Amygdala (tissue), 56 donors: ENCODE data around the gene OR12D2.
"Not testable (repeated sequence)": the region's sequence is repeated elsewhere in the genome, so short reads cannot be mapped to it uniquely, and the experiment has no call there.

Experiments
- DNase-seq, 56 donors: peaks; one replicate each; lab custom pipeline; 2025; lab: John Stamatoyannopoulos, UW

OR12D2 gene, protein sequence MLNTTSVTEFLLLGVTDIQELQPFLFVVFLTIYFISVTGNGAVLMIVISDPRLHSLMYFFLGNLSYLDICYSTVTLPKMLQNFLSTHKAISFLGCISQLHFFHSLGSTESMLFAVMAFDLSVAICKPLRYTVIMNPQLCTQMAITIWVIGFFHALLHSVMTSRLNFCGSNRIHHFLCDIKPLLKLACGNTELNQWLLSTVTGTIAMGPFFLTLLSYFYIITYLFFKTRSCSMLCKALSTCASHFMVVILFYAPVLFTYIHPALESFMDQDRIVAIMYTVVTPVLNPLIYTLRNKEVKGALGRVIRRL

DNA sequence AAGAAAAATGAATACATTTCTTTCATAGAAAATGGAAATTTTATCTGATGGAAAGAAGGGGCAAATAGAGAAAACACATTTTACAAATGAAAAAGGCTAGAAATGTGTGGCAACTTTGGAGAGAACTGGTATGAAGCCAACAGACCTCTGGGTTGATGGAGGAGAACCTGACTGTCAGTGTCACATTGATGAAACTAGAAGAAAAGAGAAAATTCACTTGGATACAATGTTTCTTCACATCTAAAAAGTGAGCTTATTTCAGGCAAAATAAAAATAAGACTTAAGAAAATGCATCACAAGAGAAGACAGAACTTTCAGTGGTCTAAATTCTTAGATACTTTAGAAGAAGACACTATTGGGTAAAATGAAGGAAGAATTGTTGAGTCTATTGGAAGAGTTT is at the start of gene OR12D2:
TSS of gene OR12D2 (plus strand) at position 301 of the 400 bp plus-strand sequence. CDS start 1,069 bp downstream, outside the sequence.
- no peak for DNase-seq

DNA sequence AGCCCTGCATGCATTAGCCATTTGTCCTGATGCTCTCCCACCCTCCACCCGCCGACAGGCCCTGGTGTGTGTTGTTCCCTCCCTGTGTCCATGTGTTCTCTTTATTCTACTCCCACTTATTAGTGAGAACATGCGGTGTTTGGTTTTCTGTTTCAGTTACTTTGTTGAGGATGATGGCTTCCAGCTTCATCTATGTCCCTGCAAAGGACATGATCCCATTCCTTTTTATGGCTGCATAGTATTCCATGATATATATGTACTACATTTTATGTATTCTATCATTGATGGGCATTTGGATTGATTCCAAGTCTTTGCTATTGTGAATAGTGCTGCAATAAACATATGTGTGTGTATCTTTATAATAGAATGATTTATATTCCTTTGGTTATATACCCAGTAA is 46.1 kb upstream of the OR12D2 start:
- not testable (repeated sequence) for DNase-seq

DNA sequence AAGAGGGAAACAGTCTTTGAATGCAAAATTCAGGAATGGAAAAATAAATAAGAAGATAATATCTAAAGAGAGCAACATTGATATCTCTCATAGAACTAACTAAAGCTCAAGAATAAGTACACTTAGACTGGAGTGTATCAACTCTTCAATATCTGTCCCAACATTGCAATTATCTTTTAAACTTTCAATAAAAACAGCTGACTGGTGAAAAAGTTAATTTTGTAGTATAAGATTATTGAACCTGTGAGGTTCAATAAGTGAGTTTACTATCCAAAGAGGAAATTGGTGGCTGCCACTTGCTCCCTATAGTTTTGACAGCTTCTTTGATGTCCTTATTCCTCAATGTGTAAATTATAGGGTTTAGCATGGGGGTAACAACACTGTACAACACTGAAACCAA is 40.5 kb upstream of the OR12D2 start:
- no peak for DNase-seq

DNA sequence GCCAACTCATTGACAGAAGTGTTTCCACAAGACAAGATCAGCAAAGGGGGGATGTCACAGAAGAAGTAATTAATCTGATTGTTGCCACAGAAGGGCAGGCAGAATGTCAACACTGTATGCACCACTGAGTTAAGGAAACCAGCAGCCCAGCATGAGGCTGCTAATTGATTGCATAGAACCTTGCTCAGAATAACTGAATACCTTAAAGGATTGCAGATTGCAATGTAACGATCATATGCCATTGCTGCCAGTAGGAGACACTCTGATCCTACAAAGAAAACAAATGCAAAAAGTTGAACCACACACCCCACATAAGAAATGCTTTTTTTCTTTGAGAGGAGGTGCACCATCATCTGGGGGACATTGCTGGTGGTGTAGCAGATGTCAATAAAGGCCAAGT is 39.8 kb upstream of the OR12D2 start:
- no peak for DNase-seq

DNA sequence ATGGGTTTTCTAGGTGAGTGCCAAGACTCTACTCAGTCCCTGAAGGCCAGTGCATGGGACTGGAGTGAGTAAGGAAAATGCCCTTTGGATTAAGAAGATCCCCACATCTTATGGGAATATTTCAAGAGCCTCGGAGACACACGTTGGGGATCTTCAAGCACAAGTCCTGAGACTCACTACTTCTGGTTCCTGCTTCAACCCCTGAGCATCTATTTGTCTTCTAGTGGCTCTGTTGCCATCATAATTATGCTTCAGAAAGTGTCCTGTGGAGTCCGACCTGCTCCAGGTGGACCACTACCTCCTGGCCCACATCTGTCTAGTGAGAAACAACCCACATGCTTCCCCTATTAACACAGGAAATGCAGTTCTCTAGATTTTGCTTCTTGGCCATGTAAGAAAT is 26.7 kb upstream of the OR12D2 start, which contains the start of gene OR5V1:
TSS of gene OR5V1 (minus strand) at position 101 of the 400 bp plus-strand sequence. CDS start 12,670 bp downstream, outside the sequence.
- DNase-seq, result no peak

DNA sequence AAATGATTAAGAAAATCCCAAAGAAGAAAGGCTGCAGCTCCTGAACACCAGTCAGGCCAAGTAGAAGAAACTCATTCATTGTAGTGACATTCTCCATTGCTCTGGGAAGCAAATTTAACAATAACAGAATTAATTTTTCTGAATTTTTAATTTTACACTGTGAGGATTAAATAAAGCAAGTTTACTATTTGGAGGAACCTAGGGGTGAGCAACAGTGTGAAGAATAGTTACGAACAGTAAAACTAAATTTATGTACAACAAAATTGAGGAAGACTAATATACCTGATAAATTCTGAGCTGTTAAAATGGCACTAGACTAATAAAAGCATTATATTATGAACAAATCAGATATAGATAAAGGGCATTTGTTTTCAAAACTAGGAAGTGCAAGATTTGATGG is 20.2 kb upstream of the OR12D2 start, which contains the start of gene OR12D3:
TSS of gene OR12D3 (minus strand) at position 101 of the 400 bp plus-strand sequence. CDS start at position 97, 4 bp downstream.
- no peak for DNase-seq

DNA sequence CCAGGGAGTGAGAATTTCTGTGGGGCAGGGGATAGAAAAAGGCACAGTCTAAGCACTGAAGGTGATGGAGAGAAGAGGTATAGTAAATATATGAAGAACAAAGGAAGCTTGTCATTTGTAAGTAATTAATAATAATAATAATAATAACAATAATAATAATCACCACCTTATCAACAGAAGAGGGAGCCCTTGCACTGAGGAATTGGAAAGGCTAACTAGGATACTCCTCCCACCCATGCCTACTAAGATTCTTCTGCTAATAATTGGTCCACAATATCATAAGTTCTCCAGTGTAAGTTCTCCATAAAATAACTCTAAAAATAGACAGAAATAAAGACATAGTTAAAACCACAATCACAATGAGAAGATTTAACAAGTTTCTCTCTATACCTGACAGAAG is 19.4 kb upstream of the OR12D2 start:
- DNase-seq, result no peak

DNA sequence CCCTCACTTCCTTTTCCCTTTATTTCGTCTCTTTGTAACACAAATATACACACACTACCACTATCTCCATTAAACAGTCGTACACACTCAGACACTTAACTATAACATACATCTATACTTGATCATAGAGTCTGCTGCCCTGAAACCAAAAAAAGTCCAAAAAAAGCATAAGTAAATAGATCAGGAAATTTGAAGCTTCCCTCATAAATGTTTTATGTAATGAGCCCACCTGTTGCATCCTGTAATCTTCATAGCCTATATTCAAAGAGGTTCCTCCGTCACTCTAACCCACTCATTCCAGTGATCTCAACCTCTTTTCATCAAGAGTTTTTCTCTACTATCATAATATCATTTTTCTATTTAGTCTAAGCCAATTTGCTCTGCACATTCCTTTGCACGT is 6.9 kb upstream of the OR12D2 start:
- DNase-seq, result no peak

DNA sequence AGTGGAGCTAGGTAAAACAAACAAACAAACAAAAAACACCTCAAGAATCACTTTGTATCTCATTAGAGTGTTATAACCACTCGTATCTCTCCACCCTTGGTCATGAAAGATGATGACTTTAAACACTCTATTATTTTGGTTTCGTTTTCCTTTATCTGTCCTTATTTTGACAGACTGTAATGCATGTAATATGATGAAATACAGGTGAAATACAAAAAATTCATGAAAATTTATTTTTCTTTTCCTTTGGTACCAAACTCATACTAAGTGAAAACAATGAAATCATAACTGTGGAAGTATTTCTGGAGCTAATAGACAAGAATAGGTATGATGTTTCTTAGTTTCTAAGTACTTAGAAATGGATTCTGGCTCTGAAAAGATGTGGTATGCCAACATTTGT is 4.1 kb downstream of the OR12D2 start:
- DNase-seq, result no peak

DNA sequence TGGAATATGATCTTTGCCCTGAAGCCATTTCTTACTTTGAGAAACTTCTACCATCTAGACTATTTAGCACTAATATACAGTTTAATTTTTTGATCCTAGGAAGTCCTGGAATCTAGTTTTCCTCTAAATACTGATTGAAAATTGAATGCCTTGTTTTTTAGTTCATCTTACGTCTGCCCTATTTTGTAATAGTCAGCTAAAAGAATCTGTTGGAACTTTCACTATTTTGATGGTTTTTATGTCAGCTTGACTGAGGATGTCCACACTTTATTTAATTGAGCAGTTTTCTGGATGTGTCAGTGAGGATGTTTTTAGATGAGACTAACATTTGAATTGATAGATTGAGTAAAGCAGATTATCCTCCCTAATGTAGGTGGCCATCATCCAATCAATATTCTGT is 8.4 kb downstream of the OR12D2 start:
- DNase-seq, result no peak

DNA sequence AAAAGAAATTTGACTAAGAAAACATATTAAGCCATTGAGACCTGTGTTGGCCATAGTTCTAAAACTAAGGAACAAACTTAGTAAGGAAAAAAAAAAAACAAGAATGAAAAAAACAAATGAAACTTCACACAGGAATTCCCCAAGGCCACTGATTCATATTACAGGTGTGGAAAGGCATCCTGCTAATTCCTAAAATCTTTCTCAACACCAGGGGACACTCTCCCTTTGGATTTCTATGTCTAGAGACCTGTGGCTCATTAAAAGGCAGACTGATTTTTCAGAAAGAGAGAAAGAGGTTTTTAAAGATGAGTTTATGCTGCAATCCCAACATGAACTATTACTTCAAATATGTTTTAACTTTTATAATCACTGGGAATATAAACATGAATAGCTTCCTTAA is 19.2 kb downstream of the OR12D2 start, which contains the start of gene OR12D1:
TSS of gene OR12D1 (plus strand) at position 341 of the 400 bp plus-strand sequence.
- DNase-seq, result no peak

DNA sequence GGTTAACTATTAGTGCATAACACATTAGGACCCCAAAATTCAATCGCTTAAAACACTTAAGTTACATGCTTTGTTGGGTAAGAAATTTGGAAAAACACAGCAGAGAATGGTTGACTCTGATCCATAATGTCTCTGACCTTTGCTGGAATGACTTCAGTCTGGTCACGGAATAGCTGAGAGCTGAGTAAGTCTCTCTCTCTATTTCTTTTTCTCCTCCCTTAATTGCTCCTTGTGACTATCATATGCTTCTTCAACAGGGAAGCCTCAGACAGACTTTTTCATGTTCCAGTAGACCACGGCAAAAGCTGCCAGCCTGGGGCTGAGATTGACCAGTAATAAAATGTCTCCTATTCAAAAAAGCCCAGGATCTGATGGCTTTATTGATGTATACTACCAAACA is 24.1 kb downstream of the OR12D2 start:
- DNase-seq, result no peak

DNA sequence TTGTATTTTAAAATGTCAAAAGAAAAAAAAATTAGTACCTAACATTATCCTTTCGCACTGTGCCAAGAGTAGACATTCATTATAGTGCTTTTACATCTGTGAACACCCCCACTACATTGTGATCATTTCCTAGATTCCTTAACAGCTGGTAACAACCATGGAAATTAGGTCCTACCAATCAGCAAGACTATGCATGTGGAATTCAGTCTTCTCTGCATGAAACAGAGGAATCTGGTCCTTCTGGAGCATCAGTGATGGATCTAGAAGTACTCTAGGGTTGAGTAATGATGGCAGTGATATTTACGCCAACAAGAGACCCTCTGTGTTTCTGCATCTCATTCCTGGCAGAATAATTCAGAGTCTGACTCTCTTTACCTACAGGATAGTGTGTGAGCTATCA is 28.7 kb downstream of the OR12D2 start:
- no peak for DNase-seq

DNA sequence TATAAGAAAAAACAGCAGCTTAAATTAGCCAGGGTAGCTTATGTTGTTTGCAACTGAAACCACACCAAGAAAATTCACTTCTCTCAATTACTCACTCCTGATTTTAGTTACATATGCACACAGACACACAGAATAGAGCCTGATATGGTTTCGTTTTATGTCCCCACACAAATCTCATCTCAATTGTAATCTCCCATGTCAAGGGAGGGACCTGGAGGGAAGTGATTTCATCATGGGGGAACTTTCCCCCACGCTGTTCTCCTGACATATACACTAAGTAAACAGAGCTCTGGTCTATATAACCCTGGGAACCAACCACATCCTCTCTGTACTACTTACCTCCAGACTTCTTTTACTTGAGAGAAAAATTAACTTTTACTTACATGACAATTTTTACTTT is 29.1 kb downstream of the OR12D2 start:
- no peak for DNase-seq

DNA sequence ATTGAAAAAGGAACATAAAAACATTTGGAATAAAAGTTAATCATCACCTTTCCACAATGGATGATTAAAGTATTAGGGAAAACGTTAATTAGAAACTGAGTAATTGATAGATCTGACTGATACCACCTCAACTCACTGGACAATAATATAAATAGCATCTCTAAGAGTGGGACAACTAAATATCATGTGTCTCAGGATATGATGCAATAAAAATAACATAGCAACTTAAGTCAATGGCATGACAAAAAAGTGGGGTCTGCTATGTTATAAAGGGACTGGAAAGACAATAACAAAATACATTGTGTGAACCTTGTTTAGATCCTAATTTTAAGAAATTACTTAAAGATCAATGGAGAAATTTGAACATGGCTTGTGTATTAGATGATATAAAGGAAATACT is 29.6 kb downstream of the OR12D2 start:
- no peak for DNase-seq

DNA sequence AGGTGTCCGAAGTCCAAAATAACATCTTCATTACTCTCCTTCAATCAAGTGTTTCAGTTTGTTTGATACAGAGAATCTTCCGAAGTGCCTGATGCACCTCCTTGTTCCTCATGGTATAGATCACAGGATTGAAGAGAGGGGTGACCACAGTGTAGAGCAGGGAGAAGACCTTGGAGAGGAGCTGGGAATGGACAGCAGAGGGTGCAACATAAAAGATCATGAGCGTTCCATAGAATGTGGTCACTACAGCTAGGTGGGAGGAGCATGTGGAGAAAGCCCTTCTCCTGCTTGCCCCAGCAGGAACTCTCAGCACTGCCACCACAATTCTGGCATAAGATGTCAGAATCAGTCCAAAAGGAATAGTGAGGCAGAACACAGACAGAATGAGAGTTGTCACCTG is 31.2 kb downstream of the OR12D2 start:
- DNase-seq, result no peak

DNA sequence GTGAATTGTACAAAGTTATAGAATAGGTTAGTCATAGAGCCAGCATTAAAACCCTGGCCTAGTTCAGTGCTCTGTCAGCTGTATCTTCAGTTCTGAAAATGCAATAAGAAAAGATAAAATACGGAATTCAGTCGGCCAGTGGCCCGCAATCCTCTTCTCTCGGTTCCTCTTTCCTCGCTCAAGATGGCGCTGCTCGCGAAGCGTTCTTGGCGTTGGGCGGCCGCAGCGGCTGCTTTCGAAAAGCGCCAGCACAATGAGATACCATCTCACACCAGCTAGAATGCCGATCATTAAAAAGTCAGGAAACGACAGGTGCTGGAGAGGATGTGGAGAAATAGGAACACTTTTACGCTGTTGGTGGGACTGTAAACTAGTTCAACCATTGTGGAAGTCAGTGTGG is 41.3 kb downstream of the OR12D2 start:
- not testable (repeated sequence) for DNase-seq

DNA sequence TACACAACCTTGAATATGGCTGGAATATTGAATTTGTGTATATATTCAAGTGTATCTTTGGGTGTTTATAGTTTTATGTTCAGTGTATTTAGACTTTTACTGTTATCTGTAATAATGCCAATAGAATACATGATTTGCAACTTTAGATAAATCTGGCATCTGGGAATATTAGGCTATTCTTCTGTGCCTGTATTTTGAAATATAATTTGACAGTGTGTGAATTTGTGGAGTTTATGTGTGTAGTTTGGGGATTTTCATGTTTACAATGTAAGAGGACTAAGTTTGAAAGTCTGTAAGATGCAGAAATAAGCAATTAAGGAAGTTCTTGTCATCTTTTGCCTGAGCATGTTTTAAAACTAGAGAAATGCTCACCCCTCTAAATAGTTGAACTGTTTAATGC is 43.6 kb downstream of the OR12D2 start, which contains the start of gene OR10C1:
TSS of gene OR10C1 (plus strand) at position 301 of the 400 bp plus-strand sequence. CDS start 710 bp downstream, outside the sequence.
- DNase-seq, result no peak

DNA sequence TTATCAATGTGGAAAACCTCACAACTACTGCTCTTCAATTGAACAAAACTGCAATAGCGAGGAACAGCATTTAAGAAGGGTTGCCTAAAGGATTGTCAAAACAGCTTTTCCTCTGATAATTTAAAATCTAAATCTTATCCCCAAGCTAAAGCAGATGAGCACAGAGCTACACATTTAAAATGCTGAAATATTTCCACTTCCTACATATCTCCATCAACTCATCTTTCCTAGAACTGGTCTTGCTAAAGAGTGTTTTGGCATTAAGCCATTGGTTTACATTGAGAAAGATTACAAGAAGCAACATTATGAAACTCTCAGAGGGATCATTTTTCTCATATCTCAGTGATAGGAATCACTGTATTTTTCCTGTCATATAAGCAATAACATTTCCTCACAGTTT is 47.3 kb downstream of the OR12D2 start:
- DNase-seq, result no peak

DNA sequence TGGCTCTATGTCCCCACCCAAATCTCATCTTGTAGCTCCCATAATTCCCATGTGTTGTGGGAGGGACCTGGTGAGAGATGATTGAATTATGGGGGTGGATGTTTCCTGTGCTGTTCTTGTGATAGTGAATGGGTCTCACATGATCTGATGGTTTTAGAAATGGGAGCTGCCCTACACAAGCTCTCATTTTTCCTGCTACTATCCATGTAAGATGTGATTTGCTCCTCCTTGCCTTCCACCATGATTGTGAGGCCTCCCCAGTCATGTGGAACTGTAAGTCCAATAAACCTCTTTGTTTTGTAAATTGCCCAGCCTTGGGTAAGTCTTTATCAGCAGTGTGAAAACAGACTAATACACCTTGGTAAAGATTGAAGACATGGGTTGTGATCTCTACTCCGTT is 48.6 kb downstream of the OR12D2 start:
- not testable (repeated sequence) for DNase-seq
